ENCODE data around the gene EGLN3. TPM values are rescaled to one million over a fixed set of nuclear protein-coding genes. Genes with fewer than 3 reads are reported as not detected.
"Not testable (repeated sequence)": the region's sequence is repeated elsewhere in the genome, so short reads cannot be mapped to it uniquely, and the experiment has no call there.

EGLN3 gene
- total RNA-seq, 1 donor from 2014 or later: 7.0 TPM

DNA sequence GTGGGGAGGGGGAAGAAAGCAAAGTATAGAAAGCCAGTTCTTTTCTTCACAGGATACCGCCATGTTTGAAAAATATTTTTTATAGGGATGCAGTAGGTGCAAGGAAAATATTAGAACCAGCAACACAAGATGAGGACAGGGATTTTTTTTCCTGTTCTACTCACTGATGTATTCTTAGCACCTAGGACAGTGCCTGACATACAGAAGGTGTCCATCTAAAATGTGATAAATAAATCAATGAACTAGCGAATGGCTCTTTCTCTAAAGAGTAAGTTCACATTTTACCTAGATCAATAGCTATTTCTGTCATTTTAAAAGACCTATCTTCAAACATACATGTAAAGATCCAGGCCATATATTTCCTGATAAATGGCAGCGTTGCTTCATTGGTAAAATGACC is 18.8 kb downstream of the EGLN3 start:
- no peak for DNase-seq (ENCODE audit: low read depth)
- TF ChIP-seq, protein P1, sequence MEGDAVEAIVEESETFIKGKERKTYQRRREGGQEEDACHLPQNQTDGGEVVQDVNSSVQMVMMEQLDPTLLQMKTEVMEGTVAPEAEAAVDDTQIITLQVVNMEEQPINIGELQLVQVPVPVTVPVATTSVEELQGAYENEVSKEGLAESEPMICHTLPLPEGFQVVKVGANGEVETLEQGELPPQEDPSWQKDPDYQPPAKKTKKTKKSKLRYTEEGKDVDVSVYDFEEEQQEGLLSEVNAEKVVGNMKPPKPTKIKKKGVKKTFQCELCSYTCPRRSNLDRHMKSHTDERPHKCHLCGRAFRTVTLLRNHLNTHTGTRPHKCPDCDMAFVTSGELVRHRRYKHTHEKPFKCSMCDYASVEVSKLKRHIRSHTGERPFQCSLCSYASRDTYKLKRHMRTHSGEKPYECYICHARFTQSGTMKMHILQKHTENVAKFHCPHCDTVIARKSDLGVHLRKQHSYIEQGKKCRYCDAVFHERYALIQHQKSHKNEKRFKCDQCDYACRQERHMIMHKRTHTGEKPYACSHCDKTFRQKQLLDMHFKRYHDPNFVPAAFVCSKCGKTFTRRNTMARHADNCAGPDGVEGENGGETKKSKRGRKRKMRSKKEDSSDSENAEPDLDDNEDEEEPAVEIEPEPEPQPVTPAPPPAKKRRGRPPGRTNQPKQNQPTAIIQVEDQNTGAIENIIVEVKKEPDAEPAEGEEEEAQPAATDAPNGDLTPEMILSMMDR (conservative IDR thresholded peaks at IDR 0.05; ENCODE audit: low read depth, low read length): no peak
- H3K4me3 ChIP-seq (ENCODE audit: low read depth, low read length): no peak overlapping the region

DNA sequence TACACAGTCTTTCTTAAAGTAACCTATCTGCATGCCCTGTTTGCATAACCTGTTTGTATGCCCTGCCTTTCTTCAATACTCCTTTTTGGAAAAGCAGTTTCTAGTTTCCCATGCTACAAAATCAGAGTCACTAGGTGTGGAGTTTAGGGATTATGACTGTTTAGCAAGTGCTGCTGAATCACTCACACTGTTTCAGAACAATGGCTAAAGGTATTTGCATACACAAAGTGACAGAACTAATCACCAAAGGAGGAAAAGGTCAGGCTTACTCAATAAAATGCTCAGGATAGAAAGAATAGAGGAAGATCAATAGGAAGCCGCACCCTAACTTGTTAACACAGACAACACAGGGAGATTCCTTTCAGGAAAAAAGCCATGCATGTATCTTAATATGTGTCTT is 19.4 kb downstream of the EGLN3 start:
- H3K4me3 ChIP-seq (ENCODE audit: low read depth, low read length): no peak overlapping the region
- TF ChIP-seq, protein P1 (conservative IDR thresholded peaks at IDR 0.05; ENCODE audit: low read depth, low read length): no peak
- DNase-seq (ENCODE audit: low read depth): no peak

DNA sequence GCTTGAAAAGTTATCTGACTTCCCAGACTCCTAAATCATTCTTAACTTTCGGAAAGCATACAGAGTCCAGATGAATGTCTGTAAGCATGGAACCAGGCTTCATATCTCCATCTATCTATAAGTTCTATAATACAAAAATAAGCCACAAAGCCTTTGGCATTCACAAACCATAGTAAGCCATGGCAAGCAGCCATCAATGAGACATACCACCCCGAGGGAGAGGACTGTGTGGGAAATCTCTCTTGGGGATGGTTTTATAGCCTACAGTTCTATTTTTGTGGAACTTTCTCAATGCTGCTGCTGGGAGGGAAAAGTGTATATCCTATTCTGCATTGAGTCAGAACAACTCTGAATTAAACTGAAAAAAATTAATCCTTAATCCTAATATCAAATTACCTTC is 20.4 kb downstream of the EGLN3 start:
- DNase-seq (ENCODE audit: low read depth): no peak
- TF ChIP-seq, protein P1 (conservative IDR thresholded peaks at IDR 0.05; ENCODE audit: low read depth, low read length): no peak
- H3K4me3 ChIP-seq (ENCODE audit: low read depth, low read length): no peak overlapping the region

DNA sequence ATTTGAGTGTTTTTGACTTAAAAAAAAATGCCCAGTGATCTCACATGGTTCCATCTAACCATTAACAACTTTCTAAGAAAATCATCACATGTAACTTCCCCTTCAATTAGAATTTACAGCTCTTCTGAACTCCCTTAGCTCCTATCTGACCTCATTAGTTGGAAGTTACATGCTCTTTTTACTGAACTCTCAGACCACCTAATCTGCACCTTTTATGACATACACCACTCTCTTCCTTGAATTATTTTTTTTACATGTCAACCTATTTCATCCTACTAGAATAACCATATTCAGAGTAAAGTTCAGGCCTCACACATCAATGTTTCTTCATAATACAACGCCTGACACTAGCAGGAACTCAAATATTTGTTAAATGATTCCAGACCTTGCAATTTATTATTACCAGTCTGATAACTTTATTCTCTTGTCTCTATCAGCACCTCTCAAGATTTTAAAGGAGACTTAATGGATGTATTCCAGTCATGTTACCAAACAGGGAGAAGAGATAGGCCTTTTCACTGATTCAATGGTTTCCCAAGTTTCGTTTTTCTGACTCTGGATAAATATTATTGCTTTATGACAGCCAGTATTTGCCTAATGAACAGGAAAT is 21.0 kb downstream of the EGLN3 start:
- TF ChIP-seq, protein P1 (conservative IDR thresholded peaks at IDR 0.05; ENCODE audit: low read depth, low read length): no peak
- no peak for DNase-seq (ENCODE audit: low read depth)
- H3K4me3 ChIP-seq (ENCODE audit: low read depth, low read length): no peak overlapping the region

DNA sequence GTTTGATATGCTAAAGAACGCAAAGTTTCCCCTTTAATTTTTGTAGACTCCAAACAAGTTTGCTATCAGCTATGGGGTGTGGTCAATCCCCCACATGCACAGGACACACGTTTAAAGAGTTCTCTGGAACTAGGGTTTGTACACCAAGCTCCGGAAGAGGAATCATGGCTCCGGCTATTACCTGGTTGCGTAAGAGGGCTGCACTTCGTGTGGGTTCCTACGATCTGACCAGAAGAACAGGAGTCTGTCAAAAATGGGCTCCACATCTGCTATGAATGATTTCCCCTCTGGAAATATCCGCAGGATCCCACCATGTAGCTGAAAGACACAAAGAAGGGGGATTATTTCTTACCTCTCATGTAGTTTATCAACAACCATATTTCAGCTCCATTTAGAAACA is 22.0 kb downstream of the EGLN3 start:
- H3K4me3 ChIP-seq (ENCODE audit: low read depth, low read length): no peak overlapping the region
- no peak for DNase-seq (ENCODE audit: low read depth)
- TF ChIP-seq, protein P1 (conservative IDR thresholded peaks at IDR 0.05; ENCODE audit: low read depth, low read length): no peak

DNA sequence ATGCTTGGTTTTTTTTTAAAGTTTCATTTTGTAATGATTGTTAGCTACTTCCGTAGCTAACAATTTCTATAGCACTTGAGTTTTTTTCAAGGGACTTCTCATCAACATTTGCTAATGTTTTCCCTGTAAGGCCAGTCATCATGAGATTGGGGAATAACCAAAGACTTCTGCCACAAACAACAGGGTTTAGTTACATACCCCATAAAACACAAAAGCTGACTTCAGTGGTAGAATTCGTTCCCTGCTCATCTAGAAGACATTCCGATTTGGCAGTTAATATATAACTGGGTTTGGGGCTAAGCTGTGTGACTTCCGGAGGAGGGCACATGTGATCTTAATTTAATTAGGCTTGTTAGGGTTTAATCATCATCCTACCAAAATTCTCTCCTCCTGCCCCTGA is 22.9 kb downstream of the EGLN3 start:
- TF ChIP-seq, protein P1 (conservative IDR thresholded peaks at IDR 0.05; ENCODE audit: low read depth, low read length): no peak
- DNase-seq (ENCODE audit: low read depth): no peak
- no peak overlapping the region for H3K4me3 ChIP-seq (ENCODE audit: low read depth, low read length)

DNA sequence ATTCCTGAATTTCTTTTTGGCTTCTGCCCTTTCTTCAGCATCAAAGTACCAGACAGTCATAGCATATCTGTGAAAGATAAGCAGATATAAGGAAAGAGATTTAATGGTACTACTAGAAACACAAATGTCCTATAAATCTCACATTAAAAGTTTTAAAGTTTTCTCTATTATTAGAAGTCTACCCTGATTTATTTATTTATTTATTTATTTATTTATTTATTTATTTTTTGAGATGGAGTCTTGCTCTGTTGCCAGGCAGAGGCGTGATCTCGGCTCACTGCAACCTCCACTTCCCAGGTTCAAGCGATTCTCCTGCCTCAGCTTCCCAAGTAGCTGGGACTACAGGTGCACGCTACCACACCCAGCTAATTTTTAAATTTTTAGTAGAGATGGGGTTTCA is 23.9 kb downstream of the EGLN3 start:
- not testable (repeated sequence) for DNase-seq (ENCODE audit: low read depth); H3K4me3 ChIP-seq (ENCODE audit: low read depth, low read length)
